Measurements from ENCODE around the gene IL36B.

DNA sequence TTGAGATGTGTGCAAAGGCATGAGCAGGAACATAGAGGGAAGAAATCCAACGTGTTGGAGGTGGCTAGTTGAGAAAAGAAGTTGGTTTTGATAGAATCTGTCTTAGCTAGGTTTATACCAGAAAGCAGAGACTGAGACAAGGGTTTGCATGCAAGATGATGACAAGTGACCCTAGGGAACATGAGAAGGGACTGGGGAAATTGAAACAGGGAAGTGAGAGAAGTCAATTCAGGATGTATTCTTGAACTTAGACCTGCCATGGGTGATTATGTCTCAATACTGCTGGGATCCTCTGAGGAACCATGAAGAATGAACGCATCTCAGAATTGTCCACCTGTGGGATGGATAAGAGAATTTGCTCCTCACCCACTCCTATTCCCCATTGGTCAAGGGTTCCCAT, 26.9 kb downstream of the IL36B start:
- TF ChIP-seq, protein P1, sequence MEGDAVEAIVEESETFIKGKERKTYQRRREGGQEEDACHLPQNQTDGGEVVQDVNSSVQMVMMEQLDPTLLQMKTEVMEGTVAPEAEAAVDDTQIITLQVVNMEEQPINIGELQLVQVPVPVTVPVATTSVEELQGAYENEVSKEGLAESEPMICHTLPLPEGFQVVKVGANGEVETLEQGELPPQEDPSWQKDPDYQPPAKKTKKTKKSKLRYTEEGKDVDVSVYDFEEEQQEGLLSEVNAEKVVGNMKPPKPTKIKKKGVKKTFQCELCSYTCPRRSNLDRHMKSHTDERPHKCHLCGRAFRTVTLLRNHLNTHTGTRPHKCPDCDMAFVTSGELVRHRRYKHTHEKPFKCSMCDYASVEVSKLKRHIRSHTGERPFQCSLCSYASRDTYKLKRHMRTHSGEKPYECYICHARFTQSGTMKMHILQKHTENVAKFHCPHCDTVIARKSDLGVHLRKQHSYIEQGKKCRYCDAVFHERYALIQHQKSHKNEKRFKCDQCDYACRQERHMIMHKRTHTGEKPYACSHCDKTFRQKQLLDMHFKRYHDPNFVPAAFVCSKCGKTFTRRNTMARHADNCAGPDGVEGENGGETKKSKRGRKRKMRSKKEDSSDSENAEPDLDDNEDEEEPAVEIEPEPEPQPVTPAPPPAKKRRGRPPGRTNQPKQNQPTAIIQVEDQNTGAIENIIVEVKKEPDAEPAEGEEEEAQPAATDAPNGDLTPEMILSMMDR (IDR thresholded peaks at IDR 0.05; ENCODE audit: poor library complexity) = no peak
- TF ChIP-seq EZH2 (IDR thresholded peaks at IDR 0.05; ENCODE audit: borderline replicate concordance) = no peak

All from hepatocyte (in vitro differentiated cells).